ENCODE data around the gene PTPRM. TPM values are rescaled to one million over a fixed set of nuclear protein-coding genes. Genes with fewer than 3 reads are reported as not detected.

Gene PTPRM
- total RNA-seq, 1 experiment from 2014 or later, result 14.5 TPM

- RAD21 ChIA-PET (ENCODE audit: low non-redundant PET in 1 of 2, low total read pairs in 2 of 2, uncharacterized antibody in 2 of 2, unreplicated experiment in 2 of 2), result no interaction called here
- no peaks in the 10 kb centered on the region for H3K4me1 ChIP-seq (ENCODE audit: control insufficient read depth in 1 of 2, insufficient read depth in 2 of 2, low read length in 2 of 2)
These were observed 463.1 kb downstream of the PTPRM start for GRCh38 chr18:8030201-8030600.

More at GRCh38 chr18:8030201-8030600, 463.1 kb downstream of the PTPRM start:
- TF ChIP-seq EZH2phosphoT487 (IDR thresholded peaks at IDR 0.05; ENCODE audit: borderline replicate concordance) (no peak), JUND (IDR thresholded peaks at IDR 0.05) (no peak), ZNF274 (IDR thresholded peaks at IDR 0.05; ENCODE audit: low read depth, low read length) (no peak), RAD21 (IDR thresholded peaks at IDR 0.05; ENCODE audit: low read depth) (no peak), SP1 (IDR thresholded peaks at IDR 0.05; ENCODE audit: low read depth) (no peak), FOSL1 (IDR thresholded peaks at IDR 0.05; ENCODE audit: low read depth) (no peak), EGR1 (IDR thresholded peaks at IDR 0.05; ENCODE audit: low read depth) (no peak), CEBPB (IDR thresholded peaks at IDR 0.05; ENCODE audit: low read depth) (no peak), MAX (IDR thresholded peaks at IDR 0.05) (no peak), YY1 (IDR thresholded peaks at IDR 0.05; ENCODE audit: extremely low read depth, insufficient replicate concordance, low read depth, low read length) (no peak), SRF (IDR thresholded peaks at IDR 0.05; ENCODE audit: low read depth) (no peak), REST (IDR thresholded peaks at IDR 0.05; ENCODE audit: low read depth) (no peak), ZFX (IDR thresholded peaks at IDR 0.05) (no peak), SIN3A (IDR thresholded peaks at IDR 0.05; ENCODE audit: low read depth) (no peak), CBX3 (IDR thresholded peaks at IDR 0.05; ENCODE audit: low read depth) (no peak), ZBTB33 (IDR thresholded peaks at IDR 0.05; ENCODE audit: extremely low read depth, insufficient replicate concordance, low read length) (no peak), ELF1 (IDR thresholded peaks at IDR 0.05; ENCODE audit: borderline replicate concordance, low read depth) (no peak), TCF7L2 (IDR thresholded peaks at IDR 0.05; ENCODE audit: borderline replicate concordance, extremely low read depth, insufficient read depth, insufficient read length) (no peak), POLR2AphosphoS5 (IDR thresholded peaks at IDR 0.05; ENCODE audit: low read depth, low read length) (no peak), CTCF (IDR thresholded peaks at IDR 0.05 in 2 of 3, conservative IDR thresholded peaks at IDR 0.05 in 1 of 3; ENCODE audit: borderline replicate concordance in 1 of 3, insufficient read depth in 1 of 3, low read depth in 2 of 3, low read length in 2 of 3) (no peak)
- H3K36me3 ChIP-seq (ENCODE audit: control insufficient read depth in 1 of 2, insufficient read depth in 2 of 2, low read length in 2 of 2), result no peaks in the 10 kb centered on the region
- no TSS peak for BruUV-seq (replicated peaks)
- ChIA-PET POLR2A (no interaction called here), CTCF (no interaction called here)
- no peaks in the 10 kb centered on the region for H3K9me2 ChIP-seq (ENCODE audit: insufficient read depth)
- H3K4me2 ChIP-seq (ENCODE audit: low read length), result no peak overlapping the region
- no peak overlapping the region for H2AFZ ChIP-seq (ENCODE audit: low read depth, low read length, poor library complexity, severe bottlenecking)
- H3K9me3 ChIP-seq (ENCODE audit: control insufficient read depth in 1 of 2, insufficient read depth in 1 of 2, low read depth in 1 of 2, low read length in 2 of 2), result no peaks in the 10 kb centered on the region
- H3K27ac ChIP-seq (ENCODE audit: low read depth, low read length), result no peak overlapping the region
- H3K79me2 ChIP-seq (ENCODE audit: insufficient read depth, low read length), result no peaks in the 10 kb centered on the region
- H4K20me1 ChIP-seq (ENCODE audit: insufficient read depth), result no peaks in the 10 kb centered on the region
- no peak for ATAC-seq
- DNase-seq (ENCODE audit: low read depth, low spot score), result no peak
- H3K9ac ChIP-seq (ENCODE audit: low read length), result no peak overlapping the region
- H3K27me3 ChIP-seq (ENCODE audit: insufficient read depth, low read length), result no peaks in the 10 kb centered on the region
- intact Hi-C loops (cut with micrococcal nuclease), result no loop called here
- H3K4me3 ChIP-seq (replicated peaks in 1 of 2; ENCODE audit: low read depth in 1 of 2, low read length in 2 of 2), result no peak overlapping the region

All from HCT116 (cell line).